HepG2 (cell line): ENCODE data around the gene GSTK1. TPM values are rescaled to one million over a fixed set of nuclear protein-coding genes. Genes with fewer than 3 reads are reported as not detected.

ENCODE experiments used
- GFI1 ChIP-seq: sonication (generic); formaldehyde crosslinking; IDR thresholded peaks from 2 replicates; pipeline ENCODE4 v1.5.0; 2020; ENCODE audit warnings: missing genetic modification reagents, mild to moderate bottlenecking, borderline replicate concordance
- GRHL1 ChIP-seq: sonication (generic); formaldehyde crosslinking; conservative IDR thresholded peaks from 2 replicates; pipeline ENCODE4 v1.8.0; 2022; ENCODE audit warnings: missing genetic modification reagents
- GZF1 ChIP-seq: sonication (generic); formaldehyde crosslinking; IDR thresholded peaks from 2 replicates; pipeline ENCODE4 v1.5.1; 2020; ENCODE audit warnings: mild to moderate bottlenecking, missing genetic modification reagents
- NCOR1 ChIP-seq: fragments of 200-600 bp; sonication (generic); IDR thresholded peaks from 2 replicates; pipeline ENCODE4 v1.7.0; 2017; ENCODE audit warnings: antibody characterized with exemption, low read length, borderline replicate concordance
- SMC3 ChIP-seq: IDR thresholded peaks from 2 replicates; pipeline ENCODE4 v1.6.1; 2011; ENCODE audit warnings: low read length, improper control_type of control experiment
- TIGD3 ChIP-seq: sonication (generic); formaldehyde crosslinking; IDR thresholded peaks from 2 replicates; pipeline ENCODE4 v1.5.1; 2020; ENCODE audit warnings: mild to moderate bottlenecking, missing genetic modification reagents, borderline replicate concordance
- ZIK1 ChIP-seq: sonication (generic); formaldehyde crosslinking; IDR thresholded peaks from 2 replicates; pipeline ENCODE4 v1.5.0; 2020; ENCODE audit warnings: mild to moderate bottlenecking, low read depth, missing genetic modification reagents, borderline replicate concordance
- ZNF280D ChIP-seq: sonication (generic); formaldehyde crosslinking; IDR thresholded peaks from 2 replicates; pipeline ENCODE4 v1.5.1; 2020; ENCODE audit warnings: mild to moderate bottlenecking, missing genetic modification reagents
- ZNF350 ChIP-seq: sonication (generic); formaldehyde crosslinking; IDR thresholded peaks from 2 replicates; pipeline ENCODE4 v1.4.0; 2020; ENCODE audit warnings: mild to moderate bottlenecking, low read depth, missing genetic modification reagents, borderline replicate concordance
- ZNF597 ChIP-seq: sonication (generic); formaldehyde crosslinking; IDR thresholded peaks from 2 replicates; pipeline ENCODE4 v1.5.0; 2020; ENCODE audit warnings: missing genetic modification reagents
- ZNF609 ChIP-seq: sonication (generic); formaldehyde crosslinking; IDR thresholded peaks from 2 replicates; pipeline ENCODE4 v1.4.0; 2020; ENCODE audit warnings: mild to moderate bottlenecking, missing genetic modification reagents, borderline replicate concordance
- ZNF75D ChIP-seq: sonication (generic); formaldehyde crosslinking; IDR thresholded peaks from 2 replicates; pipeline ENCODE4 v1.8.1; 2023; ENCODE audit warnings: missing genetic modification reagents, mild to moderate bottlenecking, borderline replicate concordance
- ZNF792 ChIP-seq: IDR thresholded peaks from 2 replicates; pipeline ENCODE4 v1.6.1; 2016
- ZNF83 ChIP-seq: sonication (generic); formaldehyde crosslinking; IDR thresholded peaks from 2 replicates; pipeline ENCODE4 v1.4.0; 2020; ENCODE audit warnings: missing genetic modification reagents, mild to moderate bottlenecking, borderline replicate concordance
- polyA plus RNA-seq, 8 experiments: library from polyadenylated mRNA; depleted of rRNA in 3 of 8; stranded (reverse) in 7 of 8; unstranded in 1 of 8; fragments of >200 nt; fragmentation: Illumina TruSeq in 4 of 8; extraction: Trizol in 4 of 8; gene quantifications; 2 replicates each; pipeline versions ENCODE4 v1.2.1 to v1.2.3, GENCODE V29; 2011 to 2016; ENCODE audit warnings: low read depth in 4 of 8, missing spikeins in 1 of 8, mixed read lengths in 1 of 8; ENCODE audit not compliant: insufficient read depth in 1 of 8
- total RNA-seq, 5 experiments: library from RNA; depleted of rRNA; stranded (reverse); fragments of >200 nt; fragmentation: Illumina TruSeq; extraction: Trizol; gene quantifications; 2 replicates each; pipeline ENCODE4 v1.2.3, GENCODE V29; 2016; ENCODE audit warnings: low read depth in 1 of 5

Gene GSTK1
- total and polyA plus RNA-seq, 2 of the 13 experiments (the other 11 are each of a cell fraction or from before 2014, with no cell fraction given) = 64.6 to 92.1 TPM

- no peak for TF ChIP-seq ZNF609 (CRISPR knock-in tag)
- no peak for TF ChIP-seq ZNF83
- TF ChIP-seq NCOR1 = peak; percentile 87
- TF ChIP-seq ZNF75D (CRISPR knock-in tag) = no peak
- TF ChIP-seq TIGD3 = no peak
- no peak for TF ChIP-seq GRHL1 (CRISPR knock-in tag)
- TF ChIP-seq ZNF350 (CRISPR knock-in tag) = peak; percentile 47; the same call in 1 of the 2 replicates
- peak; percentile 53; the same call in 1 of the 2 replicates for TF ChIP-seq GZF1 (CRISPR knock-in tag)
- no peak for TF ChIP-seq SMC3
- 0 out of 2 replicates have a peak, but pooled peaks have one; percentile 24 for TF ChIP-seq ZNF792 (CRISPR knock-in tag)
- TF ChIP-seq ZNF597 (CRISPR knock-in tag) = no peak
- TF ChIP-seq ZNF280D (CRISPR knock-in tag) = peak; percentile 73; the same call in 1 of the 2 replicates
- no peak for TF ChIP-seq ZIK1 (CRISPR knock-in tag)
- TF ChIP-seq GFI1 = peak; percentile 51; the same call in 1 of the 2 replicates
These were observed 21.6 kb downstream of the GSTK1 start, which contains the start of gene TMEM139 (continued) for GRCh38 chr7:143284591-143285469.
